GM12872 (cell line): ENCODE measurements around the gene TRIM59.

Source experiments
- TF ChIP-seq, protein P1 (sequence below): IDR thresholded peaks from 3 replicates; pipeline ENCODE4 v1.5.1; 2011; ENCODE audit warnings: low read depth, mild to moderate bottlenecking, low read length, moderate library complexity; ENCODE audit not compliant: insufficient read depth

Gene TRIM59

DNA sequence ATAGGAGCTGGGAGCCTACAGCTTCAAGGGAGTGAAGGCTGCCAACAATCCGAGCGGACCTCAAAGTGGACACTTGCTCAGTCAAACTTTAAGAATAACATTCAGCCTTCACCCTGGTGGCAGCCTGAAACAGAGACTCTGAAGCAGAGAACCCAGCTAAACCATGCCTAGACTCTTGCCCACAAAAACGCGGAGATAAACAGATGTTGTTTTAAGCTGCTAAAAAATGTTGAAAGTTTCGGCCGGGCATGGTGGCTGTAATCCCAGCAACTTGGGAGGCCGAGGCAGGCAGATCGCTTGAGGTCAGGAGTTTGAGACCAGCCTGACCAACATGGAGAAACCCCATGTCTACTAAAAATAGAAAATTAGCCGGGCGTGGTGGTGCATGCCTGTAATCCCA is 29.8 kb upstream of the TRIM59 start:
- TF ChIP-seq, protein P1, sequence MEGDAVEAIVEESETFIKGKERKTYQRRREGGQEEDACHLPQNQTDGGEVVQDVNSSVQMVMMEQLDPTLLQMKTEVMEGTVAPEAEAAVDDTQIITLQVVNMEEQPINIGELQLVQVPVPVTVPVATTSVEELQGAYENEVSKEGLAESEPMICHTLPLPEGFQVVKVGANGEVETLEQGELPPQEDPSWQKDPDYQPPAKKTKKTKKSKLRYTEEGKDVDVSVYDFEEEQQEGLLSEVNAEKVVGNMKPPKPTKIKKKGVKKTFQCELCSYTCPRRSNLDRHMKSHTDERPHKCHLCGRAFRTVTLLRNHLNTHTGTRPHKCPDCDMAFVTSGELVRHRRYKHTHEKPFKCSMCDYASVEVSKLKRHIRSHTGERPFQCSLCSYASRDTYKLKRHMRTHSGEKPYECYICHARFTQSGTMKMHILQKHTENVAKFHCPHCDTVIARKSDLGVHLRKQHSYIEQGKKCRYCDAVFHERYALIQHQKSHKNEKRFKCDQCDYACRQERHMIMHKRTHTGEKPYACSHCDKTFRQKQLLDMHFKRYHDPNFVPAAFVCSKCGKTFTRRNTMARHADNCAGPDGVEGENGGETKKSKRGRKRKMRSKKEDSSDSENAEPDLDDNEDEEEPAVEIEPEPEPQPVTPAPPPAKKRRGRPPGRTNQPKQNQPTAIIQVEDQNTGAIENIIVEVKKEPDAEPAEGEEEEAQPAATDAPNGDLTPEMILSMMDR: no peak

DNA sequence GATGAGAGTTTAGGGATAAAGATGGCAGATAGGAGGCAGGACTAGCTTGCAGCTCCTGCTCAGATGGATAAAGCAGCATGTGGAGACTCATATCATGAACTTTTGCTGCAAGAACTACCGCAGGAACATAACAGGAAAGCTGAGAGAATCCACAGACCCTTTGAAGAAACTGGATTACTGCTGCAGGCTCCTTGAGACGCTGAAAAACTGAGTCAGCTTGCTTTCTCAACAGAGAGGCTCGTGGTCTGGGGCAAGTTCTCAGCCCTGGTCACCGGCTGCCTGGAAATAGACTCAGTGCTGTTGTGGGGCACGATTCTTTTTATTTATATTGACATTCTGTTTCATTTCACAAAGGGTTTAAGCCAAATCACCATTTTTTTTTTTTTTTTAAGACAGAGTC is 28.8 kb upstream of the TRIM59 start:
- TF ChIP-seq, protein P1: no peak

DNA sequence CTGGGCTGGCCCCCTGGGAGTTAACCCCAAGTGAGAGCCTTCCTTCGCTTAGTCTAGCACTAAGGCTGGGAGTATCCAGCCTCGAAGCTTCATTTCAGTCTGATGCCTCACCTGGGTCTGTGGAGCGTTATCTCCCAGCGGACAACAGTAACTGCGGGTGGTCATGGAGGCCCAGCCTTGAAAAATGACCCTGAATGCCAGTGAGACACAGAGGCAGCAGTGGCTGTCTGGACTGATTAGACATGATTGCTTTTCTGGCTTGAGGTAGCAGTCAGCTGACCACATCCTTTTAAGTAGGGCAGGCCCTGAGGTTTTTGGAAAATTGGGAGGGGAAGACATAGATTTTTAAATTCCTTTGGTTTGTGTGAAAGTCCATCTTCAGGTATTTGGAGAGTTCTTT is 28.2 kb upstream of the TRIM59 start:
- TF ChIP-seq, protein P1: no peak

DNA sequence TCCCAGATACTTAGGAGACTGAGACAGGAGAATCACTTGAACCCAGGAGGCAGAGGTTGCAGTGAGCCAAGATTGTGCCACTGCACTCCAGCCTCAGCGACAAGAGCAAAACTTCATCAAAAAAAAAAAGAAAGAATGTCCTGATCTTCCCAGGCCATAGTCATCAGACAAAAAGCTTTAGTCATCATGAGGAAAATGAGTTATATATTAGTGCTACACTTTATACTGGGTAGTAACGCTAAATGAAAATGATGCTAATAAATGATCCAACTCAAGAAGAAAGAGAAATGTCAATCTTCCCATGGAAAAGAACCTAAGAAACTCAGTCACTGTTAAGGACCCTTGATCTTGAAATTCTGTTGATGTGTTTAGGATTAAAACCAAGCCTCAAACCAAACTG is 26.3 kb upstream of the TRIM59 start:
- TF ChIP-seq, protein P1: no peak

DNA sequence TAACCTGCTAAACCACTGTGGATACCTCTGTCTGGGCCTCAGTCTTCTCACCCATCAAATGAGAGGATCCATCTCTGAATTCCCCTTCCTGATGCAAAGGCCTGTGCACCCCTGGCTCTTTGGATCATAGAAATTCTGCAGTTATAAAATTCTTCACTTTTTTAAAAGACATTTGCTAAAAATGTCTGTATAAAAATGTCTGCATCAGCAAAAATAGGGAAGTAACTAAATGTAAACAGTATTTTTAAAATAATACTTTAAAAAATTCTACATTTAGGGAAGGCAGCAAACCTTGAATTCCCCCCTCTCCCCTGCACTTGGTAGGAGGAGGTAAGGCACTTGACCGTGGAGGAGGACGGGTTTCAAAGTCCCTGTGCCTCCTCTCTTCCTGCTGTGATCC is 25.6 kb upstream of the TRIM59 start:
- TF ChIP-seq, protein P1: no peak

DNA sequence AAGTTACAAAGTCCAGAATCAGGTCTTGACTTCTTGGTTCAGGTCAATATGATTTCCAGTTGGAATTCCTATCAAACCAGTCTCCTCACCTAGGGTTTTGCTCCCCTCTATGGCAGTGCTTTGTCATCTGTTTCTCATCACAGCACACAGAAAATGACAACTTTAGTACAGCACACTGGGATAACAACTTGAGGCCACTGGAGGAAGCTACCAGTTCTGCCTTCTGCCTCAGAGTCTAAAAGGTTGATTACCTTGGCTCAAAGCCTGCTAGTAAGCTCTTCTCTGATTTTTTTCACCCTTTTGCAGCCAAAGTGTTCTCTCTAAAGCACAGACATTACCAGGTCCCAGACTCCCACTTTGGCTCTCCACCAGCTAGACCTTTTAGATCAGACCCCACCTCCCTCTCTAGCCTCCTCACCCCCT is 24.8 kb upstream of the TRIM59 start:
- TF ChIP-seq, protein P1: no peak

DNA sequence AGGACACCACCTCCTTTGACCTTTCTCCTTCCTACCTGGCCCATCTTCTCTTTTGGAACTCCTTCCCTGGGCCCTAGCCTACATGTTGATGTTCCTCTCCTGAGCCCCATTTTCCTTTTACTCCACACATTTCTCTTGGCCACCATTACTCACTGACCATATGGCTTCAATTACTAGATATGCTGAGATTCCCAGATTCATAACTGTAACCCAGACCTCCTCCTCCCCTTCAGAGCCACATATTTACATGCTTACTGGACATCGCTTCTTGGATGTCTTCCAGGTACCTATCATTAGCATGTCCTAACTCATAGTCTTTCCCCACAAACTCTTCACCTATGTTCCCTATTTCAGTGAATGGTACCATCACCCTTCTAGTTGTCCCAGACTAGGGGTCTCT is 24.4 kb upstream of the TRIM59 start:
- TF ChIP-seq, protein P1: no peak

DNA sequence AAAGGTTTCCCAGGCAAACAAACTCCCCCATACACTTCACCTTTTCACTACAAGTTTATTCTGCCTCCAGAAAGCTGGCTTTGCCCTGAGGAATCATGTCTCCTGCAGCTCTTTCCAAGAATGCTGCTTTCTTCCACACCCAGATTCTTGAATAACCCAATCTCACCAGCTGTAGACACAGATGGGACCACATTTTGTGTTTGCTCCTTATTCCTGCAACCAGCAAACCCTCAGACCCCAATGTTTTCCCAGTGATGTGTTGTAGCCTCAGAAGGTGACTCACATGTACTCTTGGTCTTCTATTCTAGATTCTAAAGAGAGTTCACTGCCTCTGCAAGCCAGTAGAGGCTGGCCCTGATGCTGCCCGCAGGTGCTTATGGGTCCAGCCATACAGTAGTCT is 23.6 kb upstream of the TRIM59 start:
- TF ChIP-seq, protein P1: no peak
